ENCODE results near the gene NCOA7. TPM values are rescaled to one million over a fixed set of nuclear protein-coding genes. Genes with fewer than 3 reads are reported as not detected.

The NCOA7 gene
- total and polyA plus RNA-seq, 9 of the 15 experiments (the other 6 are each of a cell fraction or from before 2014, with no cell fraction given) = 5.8 to 14.6 (median 9.3) TPM

DNA sequence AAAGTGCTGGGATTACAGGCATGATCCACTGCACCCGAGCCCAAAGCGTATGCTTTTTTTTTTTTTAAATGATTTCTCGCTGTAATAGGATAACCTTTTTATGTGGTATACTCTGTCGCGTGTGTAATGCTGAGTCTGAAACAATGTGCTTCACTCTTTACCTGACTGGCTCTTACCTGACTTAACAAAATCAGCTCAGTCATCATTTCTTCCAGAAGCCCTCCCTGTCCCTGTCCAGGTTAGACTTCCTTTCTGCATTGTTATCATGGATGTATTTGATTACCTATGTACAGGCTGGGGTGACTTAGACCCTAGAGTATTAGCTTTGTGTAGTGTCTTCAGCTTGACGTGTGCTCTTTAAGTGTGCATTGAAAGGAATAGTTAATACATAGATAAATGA lies 67.1 kb downstream of the NCOA7 start:
- FAIRE-seq = no peak
- in situ Hi-C loops (cut with MboI) = loop anchor here (5.0 kb wide), 1 partner anchor 99 kb away; the partner anchor contains the start of gene HINT3
- POLR2A ChIA-PET = interaction anchor here (0.8 to 1.2 kb wide), 3 partner anchors 13 to 68 kb away, joined by 3 to 4 read pairs (median 4); partner anchors contain the start of gene NCOA7
- TF ChIP-seq NBN (IDR thresholded peaks at IDR 0.05; ENCODE audit: low read depth) (no peak), SETDB1 (IDR thresholded peaks at IDR 0.05; ENCODE audit: low read length) (no peak), ZNF436 (CRISPR knock-in tag; IDR thresholded peaks at IDR 0.05) (no peak), ZNF584 (CRISPR knock-in tag; IDR thresholded peaks at IDR 0.05; ENCODE audit: low read depth) (no peak), RFX5 (IDR thresholded peaks at IDR 0.05; ENCODE audit: low read depth, low read length) (no peak), ZNF507 (tag; conservative IDR thresholded peaks at IDR 0.05) (no peak), ZNF79 (CRISPR knock-in tag; IDR thresholded peaks at IDR 0.05; ENCODE audit: low read depth) (no peak), GABPB1 (CRISPR knock-in tag; IDR thresholded peaks at IDR 0.05) (no peak), ELF1 (tag; IDR thresholded peaks at IDR 0.05) (no peak), C11orf30 (IDR thresholded peaks at IDR 0.05; ENCODE audit: low read depth) (peak; percentile 67), ZNF778 (CRISPR knock-in tag; IDR thresholded peaks at IDR 0.05) (no peak), SAFB2 (IDR thresholded peaks at IDR 0.05; ENCODE audit: borderline replicate concordance, low read depth, low read length, severe bottlenecking) (no peak), ATF1 (CRISPR knock-in tag; IDR thresholded peaks at IDR 0.05) (no peak), ATF1 (tag; IDR thresholded peaks at IDR 0.05) (no peak), ZNF316 (IDR thresholded peaks at IDR 0.05) (peak; percentile 85), MIER1 (IDR thresholded peaks at IDR 0.05; ENCODE audit: low read depth) (no peak), FOSL1 (tag; conservative IDR thresholded peaks at IDR 0.05) (no peak), SIN3B (IDR thresholded peaks at IDR 0.05; ENCODE audit: low read depth) (no peak), SAFB (IDR thresholded peaks at IDR 0.05; ENCODE audit: borderline replicate concordance, low read depth, low read length) (no peak), POLR2AphosphoS2 (IDR thresholded peaks at IDR 0.05; ENCODE audit: low read length) (no peak), ZNF140 (CRISPR knock-in tag; IDR thresholded peaks at IDR 0.05) (no peak), ZNF444 (CRISPR knock-in tag; IDR thresholded peaks at IDR 0.05) (no peak)
- TF ChIP-seq, protein P1, sequence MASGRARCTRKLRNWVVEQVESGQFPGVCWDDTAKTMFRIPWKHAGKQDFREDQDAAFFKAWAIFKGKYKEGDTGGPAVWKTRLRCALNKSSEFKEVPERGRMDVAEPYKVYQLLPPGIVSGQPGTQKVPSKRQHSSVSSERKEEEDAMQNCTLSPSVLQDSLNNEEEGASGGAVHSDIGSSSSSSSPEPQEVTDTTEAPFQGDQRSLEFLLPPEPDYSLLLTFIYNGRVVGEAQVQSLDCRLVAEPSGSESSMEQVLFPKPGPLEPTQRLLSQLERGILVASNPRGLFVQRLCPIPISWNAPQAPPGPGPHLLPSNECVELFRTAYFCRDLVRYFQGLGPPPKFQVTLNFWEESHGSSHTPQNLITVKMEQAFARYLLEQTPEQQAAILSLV (tag; IDR thresholded peaks at IDR 0.05) = no peak
- TF ChIP-seq, protein P2, sequence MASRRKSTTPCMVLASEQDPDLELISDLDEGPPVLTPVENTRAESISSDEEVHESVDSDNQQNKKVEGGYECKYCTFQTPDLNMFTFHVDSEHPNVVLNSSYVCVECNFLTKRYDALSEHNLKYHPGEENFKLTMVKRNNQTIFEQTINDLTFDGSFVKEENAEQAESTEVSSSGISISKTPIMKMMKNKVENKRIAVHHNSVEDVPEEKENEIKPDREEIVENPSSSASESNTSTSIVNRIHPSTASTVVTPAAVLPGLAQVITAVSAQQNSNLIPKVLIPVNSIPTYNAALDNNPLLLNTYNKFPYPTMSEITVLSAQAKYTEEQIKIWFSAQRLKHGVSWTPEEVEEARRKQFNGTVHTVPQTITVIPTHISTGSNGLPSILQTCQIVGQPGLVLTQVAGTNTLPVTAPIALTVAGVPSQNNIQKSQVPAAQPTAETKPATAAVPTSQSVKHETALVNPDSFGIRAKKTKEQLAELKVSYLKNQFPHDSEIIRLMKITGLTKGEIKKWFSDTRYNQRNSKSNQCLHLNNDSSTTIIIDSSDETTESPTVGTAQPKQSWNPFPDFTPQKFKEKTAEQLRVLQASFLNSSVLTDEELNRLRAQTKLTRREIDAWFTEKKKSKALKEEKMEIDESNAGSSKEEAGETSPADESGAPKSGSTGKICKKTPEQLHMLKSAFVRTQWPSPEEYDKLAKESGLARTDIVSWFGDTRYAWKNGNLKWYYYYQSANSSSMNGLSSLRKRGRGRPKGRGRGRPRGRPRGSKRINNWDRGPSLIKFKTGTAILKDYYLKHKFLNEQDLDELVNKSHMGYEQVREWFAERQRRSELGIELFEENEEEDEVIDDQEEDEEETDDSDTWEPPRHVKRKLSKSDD (conservative IDR thresholded peaks at IDR 0.05; ENCODE audit: low read length) = no peak

More for the DNA sequence above, 67.1 kb downstream of the NCOA7 start:
- no peak overlapping the region for H3K27ac ChIP-seq (ENCODE audit: extremely low read depth, low read depth, low read length)
- no peak overlapping the region for H3K4me2 ChIP-seq (ENCODE audit: insufficient read depth, low read length)
- H2AFZ ChIP-seq (ENCODE audit: low read depth, low read length) = no peak overlapping the region
- intact Hi-C loops (cut with micrococcal nuclease) = loop anchor here (1.0 to 2.0 kb wide), 4 partner anchors 48 to 116 kb away; partner anchors contain the start of gene HINT3
- H3K9me1 ChIP-seq (ENCODE audit: control insufficient read depth, insufficient read depth, low read length) = no peaks in the 10 kb centered on the region
- BruUV-seq (replicated peaks) = no TSS peak
- no peaks in the 10 kb centered on the region; a peak in 2 of 5 replicates for H3K4me1 ChIP-seq (replicated peaks in 1 of 2; ENCODE audit: control insufficient read depth in 2 of 2, insufficient read depth in 2 of 2, low read length in 2 of 2)
- no peaks in the 10 kb centered on the region for H3K36me3 ChIP-seq (ENCODE audit: control insufficient read depth, insufficient read depth, low read length)
- H3K9me3 ChIP-seq (replicated peaks; ENCODE audit: control insufficient read depth, insufficient read depth, low read depth, low read length) = no peaks in the 10 kb centered on the region
- no peak overlapping the region for H3K9ac ChIP-seq (ENCODE audit: insufficient read depth in 1 of 2, low read depth in 2 of 2, low read length in 2 of 2)
- H3K27me3 ChIP-seq (ENCODE audit: control insufficient read depth in 2 of 2, insufficient read depth in 2 of 2, low read length in 2 of 2) = no peaks in the 10 kb centered on the region
- H4K20me1 ChIP-seq (replicated peaks; ENCODE audit: control insufficient read depth, insufficient read depth, low read length) = no peaks in the 10 kb centered on the region
- H3K79me2 ChIP-seq (ENCODE audit: control insufficient read depth, insufficient read depth, low read length) = peaks cover 2% of the 10 kb centered on the region; the same call in 1 of the 3 replicates
- no peak overlapping the region for H3K4me3 ChIP-seq
- WGBS (ENCODE audit: insufficient coverage, low coverage, missing lambda C conversion rate) = 68% methylated on average over 6 of the region's 6 CpGs
- DNase-seq (ENCODE audit: extremely low read depth in 1 of 4, low spot score in 3 of 4) = no peak
- CTCF ChIA-PET (ENCODE audit: low intra/inter-chr PET ratio) = interaction anchor here (2.6 to 4.1 kb wide), 2 partner anchors 99 to 116 kb away, joined by 16 to 32 read pairs; partner anchors contain the start of gene HINT3
- no peak for ATAC-seq
